Nucleus accumbens (tissue), 56 donors: Measurements from ENCODE around the gene HGD.
"Not testable (repeated sequence)": the region's sequence is repeated elsewhere in the genome, so short reads cannot be mapped to it uniquely, and the experiment has no call there.

Source experiments
- DNase-seq, 56 donors: peaks; one replicate each; lab custom pipeline; 2025; lab: John Stamatoyannopoulos, UW

The HGD gene

DNA sequence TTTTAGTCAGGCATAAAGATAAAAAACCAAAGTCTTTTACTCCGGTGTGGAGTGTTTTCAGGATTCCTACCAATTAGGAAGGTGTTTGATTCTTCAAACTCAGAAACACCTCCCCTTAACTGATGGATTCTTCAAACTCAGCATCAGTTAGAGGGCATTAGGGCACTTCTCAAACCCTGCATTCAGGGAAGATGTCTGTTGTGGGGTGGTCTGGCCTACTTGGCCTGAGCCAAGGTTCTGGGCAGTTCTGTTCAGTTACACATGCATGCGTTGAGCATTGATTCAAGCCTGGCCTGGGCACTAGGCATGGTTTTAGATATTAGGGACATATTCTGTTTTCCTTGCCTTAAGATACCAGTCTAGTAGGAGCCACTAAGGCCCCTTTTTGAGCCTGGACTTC, 1.0 kb downstream of the HGD start:
- no peak for DNase-seq

DNA sequence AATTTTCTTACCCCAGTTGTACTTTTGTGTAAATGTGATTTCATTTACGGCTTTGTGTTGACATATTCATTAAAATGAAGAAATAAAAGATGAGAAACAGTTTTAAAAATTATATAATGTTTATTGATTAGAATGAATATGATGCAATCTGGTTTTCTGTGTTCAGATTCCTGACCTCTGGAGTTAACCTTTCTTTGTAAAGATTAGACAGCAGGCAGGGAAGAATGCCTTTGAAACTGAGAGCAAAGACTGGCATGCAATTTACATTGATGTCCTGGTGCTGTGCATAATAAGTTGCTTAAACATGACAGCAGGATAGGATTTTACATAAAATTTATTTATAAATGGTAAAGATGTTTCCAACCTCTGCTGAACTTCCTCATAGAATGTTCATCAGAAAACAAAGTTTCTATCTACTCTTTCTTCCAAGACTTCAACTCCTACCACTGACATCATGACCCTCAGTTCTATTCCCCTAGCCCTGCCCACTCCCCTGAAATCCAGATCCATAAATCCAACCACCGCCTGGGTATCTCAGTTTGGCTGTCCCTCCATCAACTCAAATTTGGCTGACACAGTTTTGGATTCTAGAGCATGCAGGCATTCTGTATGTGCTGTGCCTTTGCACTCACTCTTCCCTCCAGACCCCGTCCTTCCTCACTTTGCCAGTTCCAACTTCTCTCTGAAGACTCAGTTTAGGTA, 1.7 kb downstream of the HGD start:
- no peak for DNase-seq

DNA sequence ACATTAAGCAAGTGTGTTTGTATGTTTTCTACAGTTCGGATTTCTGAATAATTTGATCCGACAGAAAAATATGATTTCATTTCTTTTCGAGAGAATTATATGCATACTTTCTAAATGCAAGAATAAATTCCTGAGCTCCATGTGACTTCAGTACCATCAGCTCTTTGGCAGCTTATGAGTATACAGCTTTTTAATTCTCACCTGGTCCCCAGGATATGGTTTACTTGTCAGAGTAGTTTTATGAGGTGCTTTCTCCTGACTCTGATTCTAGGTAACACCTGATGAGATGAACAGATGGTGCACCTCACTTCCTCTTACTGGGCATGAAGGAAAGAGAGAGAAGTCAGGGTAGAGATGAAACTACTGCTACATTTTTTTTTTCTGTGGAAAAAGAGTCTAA, 3.1 kb downstream of the HGD start:
- no peak for DNase-seq

DNA sequence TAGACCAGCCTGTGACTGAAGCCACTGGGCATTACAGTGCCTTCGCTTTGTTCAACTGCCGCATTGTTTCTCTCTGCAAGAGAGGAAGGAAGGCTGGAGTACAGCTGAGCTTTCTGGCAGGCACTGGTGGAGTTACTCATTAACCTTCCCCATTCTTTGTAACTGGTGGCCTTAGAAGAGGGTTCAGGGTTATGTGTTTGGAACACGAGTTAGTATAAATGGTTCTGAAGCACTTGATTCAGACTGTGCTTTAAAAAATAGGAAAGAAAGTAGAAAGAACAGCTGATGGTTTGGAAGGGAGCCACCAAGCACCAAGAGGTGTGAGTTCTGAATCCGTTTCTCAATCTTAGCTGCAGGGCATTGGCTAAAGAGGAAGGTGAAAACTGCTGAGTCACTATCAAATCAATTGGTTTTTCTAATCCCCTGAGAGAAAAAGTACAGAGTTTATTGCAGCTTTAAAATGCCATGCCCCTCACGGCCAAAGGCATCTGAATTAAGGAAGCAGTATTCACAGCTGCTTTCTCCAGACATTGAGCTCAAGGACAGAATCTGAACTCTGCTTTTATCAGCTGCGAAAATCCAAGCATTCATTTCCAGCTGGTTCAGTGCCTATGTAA, 3.6 kb downstream of the HGD start:
- peak in 41 of 56 donors; percentile 2 to 64 (median 22) for DNase-seq

DNA sequence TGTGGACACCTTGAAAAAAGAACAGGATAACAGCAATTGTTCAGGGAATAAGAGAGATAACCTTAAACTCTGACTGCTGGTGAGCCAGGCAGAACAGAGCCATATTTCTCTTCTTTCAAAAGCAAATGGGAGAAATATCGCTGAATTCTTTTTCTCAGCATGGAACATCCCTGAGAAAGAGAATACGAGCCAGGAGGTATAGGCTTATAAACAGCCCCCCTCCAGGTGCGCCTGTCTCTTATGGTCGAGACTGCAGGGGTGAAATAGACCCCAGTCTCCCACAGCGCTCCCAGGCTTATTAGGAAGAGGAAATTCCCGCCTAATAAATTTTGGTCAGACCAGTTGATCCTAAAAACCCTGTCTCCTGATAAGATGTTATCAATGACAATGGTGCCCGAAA, 4.8 kb downstream of the HGD start:
- not testable (repeated sequence) for DNase-seq

DNA sequence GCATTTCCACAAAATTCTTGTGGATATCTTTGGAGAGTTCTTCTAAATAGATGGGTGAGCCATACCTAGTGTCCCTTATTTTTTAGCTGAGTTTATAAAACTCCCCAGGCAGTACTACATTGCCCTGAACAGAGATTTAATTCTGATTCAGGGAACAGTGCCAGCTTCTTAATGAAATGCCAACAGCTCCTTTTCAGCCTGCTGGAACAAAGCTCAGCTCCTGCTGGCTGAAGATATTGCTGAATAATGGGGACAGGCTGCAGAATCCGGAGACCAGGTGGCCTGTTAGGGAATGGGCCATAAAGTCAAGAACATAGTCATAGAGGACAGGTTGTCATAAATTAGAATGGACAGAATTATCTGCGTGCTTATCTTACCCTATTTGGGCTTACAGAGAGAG, 8.9 kb downstream of the HGD start:
- peak in 12 of 56 donors; percentile 0 to 18 (median 6) for DNase-seq

DNA sequence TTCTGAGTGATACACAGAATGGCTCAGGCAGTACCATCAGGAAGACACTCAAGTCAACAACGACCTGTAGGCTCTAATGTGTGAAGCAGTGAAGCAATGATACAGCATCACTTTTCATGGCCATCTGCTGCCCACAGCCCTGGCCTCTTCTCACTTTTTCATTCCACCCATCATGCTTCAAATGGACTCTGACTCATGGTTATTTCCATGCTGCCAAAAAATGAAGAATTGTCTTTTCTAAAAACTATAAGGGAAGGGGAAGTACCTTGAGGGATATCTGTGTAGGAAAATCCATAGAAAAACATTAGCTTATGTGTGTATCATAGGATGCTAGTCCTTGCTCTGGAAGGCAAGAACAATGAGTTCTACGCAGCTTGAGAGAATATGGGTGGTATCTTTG, 11.5 kb downstream of the HGD start:
- DNase-seq = no peak

DNA sequence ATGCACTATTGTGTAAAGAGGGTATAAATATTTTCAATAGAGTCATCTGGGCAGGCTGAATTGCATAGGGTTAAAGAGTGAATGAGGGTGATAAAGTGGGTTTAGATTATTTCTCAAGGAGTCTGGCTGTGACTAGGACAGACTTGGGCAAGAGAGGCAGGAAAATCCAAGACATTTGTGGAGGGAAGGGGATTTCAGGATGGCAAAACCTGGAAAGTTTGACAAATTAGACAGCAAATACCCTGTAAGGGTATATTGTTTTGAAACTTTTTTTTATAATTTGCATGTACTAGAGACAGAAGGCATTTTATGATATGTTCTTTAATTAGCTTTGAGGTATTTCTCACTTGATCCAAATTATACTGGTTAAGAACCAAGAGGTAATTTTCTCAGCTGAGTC, 17.1 kb downstream of the HGD start:
- no peak for DNase-seq

DNA sequence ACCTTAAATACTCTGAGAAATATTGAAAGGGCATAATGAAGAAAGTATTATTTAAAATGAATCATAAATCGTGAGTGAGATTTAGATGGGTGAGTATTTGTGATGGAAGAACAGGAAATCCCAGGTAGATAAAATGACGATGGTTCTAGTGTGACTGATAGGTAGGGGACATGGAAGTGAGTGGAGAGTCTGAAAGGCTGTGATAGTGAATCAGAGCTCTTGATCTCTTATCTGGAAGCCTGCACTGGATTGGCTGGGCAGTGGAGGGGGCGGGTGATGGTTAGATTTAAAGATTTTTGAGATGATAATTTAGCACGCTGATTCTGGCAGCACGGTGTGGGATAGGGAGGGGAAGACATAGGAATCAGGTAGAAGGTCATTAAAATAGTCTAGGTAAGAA, 20.1 kb downstream of the HGD start:
- no peak for DNase-seq

DNA sequence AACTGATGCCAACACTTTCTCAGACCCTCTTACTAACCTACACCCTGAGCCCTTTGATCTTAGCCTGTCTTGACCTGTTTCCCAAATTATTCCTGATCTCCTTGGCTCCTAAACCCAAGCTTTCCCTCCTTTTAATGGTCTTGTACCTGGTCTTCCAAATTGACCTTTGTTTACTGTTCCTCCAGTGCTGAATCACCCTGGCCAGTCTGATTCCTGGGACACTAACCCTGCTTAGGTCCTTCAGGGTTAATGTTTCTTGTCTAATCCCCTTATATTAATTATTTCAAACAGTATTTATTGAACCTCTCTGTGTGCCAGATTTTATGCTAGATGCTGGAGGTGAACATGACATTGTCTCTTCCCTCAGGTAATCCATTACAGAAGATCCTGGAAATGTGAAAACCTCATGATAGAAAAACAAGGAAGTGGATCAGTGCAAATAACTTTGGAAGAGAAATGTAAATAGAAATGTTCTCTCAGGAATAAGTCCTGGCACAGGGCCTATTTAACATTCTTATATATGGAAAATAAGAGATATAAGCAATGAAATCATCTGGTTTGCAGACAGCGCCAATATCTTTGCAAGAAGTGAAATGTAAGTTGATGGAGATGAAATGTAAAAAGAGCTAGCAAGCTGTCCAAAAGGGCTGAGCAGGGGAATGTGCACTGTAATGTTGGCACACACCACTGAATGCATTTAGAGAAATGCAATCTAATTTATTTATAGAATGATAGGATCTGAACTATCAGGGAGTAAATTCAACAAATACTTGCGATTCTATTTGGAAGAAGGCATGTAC, 20.7 kb downstream of the HGD start:
- no peak for DNase-seq

DNA sequence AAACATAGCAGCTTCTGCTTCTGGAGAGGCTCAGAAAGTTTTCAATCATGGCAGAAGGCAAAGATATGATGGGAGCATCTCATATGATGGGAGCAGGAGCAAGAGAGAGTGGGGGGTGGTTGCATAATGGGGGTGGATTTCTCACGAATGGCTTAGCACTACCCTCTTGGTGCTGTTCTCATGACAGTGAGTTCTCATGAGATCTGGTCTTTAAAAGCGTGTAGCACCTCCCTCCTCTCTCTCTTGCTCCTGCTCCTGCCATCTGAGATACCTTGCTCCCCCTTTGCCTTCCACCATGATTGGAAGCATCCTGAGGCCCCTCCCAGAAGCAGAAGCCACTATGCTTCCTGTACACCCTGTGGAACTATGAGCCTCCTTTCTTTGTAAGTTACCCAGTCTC, 22.2 kb downstream of the HGD start:
- no peak for DNase-seq

DNA sequence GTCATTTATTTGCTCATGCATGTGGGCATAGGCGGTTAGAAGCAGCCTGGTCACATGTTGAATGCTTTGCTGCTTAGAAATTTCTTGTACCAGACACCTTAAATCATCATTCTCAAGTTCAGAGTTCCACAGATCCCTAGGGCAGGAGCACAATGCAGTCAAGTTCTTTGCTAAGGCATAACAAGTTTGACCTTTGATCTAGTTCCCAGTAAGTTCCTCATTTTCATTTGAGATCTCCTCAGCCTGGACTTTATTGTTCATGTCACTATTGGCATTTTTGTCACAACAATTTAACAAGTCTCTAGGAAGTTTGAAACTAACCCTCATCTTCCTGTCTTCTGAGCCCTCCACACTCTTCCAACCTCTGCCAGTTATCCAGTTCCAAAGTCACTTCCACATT, 22.8 kb downstream of the HGD start:
- no peak for DNase-seq

DNA sequence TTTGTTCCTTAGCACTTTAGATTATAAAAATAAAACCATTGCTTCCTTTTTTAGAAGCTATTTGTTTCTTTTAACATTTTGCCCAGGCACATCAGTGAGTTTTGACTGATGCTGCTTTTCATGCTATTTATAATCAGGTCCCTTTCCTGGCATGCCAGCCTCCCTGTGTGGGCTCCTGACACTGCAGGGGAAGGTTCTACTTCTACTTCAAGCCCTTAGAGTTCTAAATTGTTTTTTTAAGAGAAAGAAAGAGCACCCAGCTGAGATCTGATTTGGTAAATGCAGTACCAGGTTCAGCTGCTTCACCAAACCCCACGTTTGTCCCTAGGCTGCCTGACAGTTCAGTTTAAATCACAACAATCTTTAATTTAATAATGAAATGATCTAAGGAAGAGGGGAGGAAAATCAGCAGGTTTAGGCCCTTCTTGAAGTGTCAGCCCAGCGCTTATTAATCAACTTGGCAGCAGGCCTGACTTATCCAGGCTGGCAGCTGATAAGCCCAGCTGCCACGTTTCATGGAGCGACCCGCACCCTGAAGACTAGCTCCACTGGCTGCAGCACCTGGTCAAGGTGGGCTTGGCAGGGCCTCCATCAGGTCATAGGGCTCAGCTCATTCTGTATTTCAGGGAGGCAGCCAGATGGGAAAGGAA, 29.0 kb downstream of the HGD start:
- DNase-seq = peak in 10 of 56 donors; percentile 1 to 41 (median 14)

DNA sequence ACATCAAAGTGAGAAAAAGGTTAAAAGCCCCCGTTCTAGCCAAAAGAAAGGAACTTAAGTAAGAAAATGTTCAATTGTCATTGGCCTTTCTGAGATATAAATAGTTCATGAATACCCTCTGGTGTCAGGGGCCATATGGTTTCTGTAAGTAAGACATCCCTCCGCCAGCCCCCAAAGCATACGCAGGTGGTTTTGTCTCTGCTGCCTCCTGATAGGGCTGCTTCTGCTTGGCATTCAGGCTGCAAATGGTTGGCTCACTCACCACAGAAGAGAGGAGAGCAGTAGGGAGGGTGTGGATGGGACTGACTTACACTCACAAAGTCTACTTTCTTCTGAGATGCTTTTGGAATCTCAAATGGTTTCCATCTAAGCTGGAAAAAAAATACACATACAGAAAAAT, 29.8 kb downstream of the HGD start:
- no peak for DNase-seq

DNA sequence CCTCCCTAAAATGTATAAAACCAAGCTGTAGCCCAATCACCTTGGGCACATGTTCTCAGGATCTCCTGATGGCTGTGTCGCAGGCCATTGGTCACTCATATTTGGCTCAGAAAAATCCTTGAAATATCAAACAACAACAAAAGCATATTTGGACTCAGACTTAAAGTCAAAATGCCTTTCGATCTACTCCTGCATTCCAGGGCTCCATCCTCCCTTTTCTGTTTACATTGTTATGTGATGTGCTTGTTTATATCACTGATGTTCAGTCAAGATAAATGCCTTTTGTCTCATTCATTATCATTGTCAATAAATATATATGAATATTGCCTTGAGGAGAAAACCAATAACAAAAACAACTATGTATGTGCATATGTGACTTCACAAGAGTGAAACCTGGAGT, 31.7 kb downstream of the HGD start:
- DNase-seq = no peak

DNA sequence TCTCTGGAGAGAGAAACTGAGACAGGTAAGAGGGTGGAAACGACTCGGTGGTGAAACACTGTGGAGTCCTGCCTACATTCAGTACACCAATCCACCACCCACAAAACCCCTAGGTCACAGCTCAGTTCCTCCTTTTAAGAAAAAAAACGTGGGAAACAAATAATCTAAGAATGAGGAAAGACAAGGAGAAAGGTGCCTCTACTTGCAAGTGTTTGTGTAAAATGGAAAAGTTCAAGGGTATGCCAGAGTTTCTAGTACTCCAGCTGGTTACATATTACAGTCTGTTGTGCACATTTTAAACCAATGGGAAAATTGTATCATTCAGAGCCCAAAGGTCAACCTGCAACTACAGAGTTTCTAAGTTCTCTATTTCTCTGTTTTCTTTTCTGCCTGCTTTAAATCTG, 32.2 kb downstream of the HGD start:
- no peak for DNase-seq

DNA sequence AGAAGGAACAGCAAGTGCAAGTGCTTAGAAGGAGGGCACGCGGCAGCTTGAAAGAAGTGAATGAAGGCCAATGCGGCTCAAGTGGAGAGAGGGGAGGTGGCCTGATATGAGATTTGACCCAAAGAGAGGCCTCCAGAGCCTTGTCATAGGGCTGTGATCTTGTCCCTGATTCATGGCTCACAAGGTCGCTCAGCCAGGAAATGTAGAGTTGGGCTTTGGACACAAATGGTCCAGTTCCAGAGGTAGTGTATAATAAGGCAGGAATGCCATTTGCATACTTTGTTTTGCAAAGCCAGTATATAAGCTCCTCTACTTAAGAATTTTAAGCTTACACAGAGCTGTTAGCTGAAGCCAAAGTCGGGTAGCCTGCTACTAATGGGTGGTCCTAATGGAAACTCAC, 33.7 kb downstream of the HGD start:
- no peak for DNase-seq

DNA sequence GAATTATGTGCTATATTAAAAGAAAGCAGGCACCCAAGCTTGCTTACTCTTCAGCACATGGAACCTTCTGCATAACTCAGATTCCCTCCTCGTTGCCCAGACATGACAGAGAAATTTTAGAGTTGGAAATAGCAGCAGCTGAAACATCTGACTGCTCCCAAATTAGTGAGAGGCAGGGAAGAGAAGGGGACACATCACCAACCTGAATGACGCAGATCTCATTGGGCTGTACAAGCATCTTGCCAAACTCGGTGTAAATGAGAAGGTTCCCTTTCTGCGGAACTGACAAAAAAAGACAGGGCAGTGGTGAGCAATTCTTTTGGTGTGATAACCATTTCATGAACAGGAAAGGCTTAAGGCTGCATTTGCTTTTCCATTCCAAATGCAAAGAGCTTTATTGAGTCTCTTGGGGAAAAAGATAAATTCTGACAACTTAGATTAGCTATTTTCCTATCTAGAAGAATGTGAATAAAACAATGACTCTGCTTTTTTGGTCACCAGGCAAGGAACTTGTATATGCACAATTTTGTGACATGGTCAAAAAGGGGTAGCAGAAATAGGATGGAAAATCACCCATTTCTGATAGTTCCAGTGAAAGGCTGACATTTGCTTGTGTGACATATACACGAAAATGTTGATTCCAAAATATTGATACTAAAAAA, 35.1 kb downstream of the HGD start:
- DNase-seq = peak in 1 of 56 donors; percentile 2

DNA sequence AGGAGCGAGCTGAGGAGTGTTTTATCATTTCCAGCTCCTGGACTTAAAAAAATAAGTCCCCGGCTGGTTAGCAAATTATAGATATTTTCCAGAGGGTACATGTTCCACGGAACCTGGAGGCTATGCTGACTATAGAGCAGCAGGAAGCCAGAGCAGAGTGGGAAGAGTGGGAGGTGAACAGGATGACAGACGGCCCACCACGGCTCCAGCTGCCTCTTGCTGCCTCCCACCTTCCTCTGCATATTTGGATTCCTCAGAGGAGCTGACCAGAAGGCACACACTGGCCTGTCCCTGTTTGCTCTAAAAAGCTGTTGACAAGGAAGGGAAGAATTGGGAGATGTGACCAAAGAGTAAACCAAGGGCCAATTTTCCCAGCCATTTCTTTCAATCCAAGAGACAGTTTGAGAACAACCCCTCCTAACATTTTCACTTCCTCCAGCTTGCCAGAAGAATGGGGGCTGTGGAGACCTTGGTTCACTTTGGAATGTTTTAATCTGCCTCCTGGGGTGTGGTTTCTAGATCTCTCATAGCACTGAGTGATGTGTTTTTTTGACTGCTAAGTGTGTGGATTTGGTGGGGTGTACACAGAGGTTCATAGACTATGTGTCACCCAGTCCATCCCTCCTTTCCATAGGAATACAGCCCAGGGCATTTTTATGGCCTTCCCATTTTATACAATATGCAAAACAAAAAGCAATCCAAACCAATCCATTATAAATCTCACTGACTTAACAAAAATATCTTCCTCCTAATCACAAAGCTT, 36.8 kb downstream of the HGD start:
- no peak for DNase-seq

DNA sequence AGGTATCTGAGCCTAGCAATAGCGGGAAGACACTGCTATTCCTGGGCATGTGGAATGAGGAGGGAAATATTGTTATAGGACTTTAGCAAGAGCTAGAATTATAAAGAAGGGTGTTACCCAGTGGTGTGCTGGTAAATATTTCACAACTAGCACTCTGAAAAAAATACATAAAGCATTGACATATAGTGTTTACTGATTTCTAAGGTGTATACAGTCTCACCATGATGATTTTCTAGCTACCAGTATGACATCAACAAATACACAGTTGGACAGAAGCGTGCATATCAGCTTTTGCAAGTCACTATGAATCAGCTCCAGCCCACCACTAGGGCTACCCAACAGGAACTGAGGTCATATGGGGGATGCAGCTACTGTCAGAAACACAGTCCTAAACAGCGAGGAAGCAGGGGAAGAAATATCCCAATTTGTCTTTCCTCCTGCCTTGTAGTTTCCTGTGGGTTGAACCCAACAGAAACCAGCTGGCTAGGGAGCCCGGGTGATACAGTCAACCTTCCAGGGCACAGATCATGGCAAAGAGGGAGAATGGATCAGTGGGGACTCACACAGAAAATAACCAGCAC, 39.6 kb downstream of the HGD start:
- DNase-seq = no peak
